ENCODE results near the gene MYO7A.

GRCh38 chr11:77124488-77124887 is 3.6 kb upstream of the MYO7A start:
- TF ChIP-seq CTCF (IDR thresholded peaks at IDR 0.05) (no peak), POLR2A (IDR thresholded peaks at IDR 0.05) (no peak)
